B cell (primary cell): ENCODE data around the gene ELF3. TPM values are rescaled to one million over a fixed set of nuclear protein-coding genes. Genes with fewer than 3 reads are reported as not detected.

Experiments used
- ATAC-seq: fragments of 200-7000 bp; cut with Tn5 transposase; one replicate; pipeline ENCODE4 v1.10.0; 2021; ENCODE audit warnings: low read depth, mild to moderate bottlenecking, moderate number of reproducible peaks, moderate library complexity
- CTCF ChIA-PET: fragments of 350-600 bp; sonication (Branson Sonifier 250); formaldehyde crosslinking; loops from one replicate; lab custom pipeline; 2021; ENCODE audit warnings: antibody characterized with exemption, inconsistent platforms; lab: Charles Lee
- POLR2A ChIA-PET: fragments of 350-600 bp; sonication (Branson Sonifier 250); formaldehyde crosslinking; loops from one replicate; lab custom pipeline; 2021; ENCODE audit warnings: antibody characterized with exemption; lab: Charles Lee
- DNase-seq: peaks from one replicate; pipeline ENCODE4 v3.0.0; 2013
- H2AFZ ChIP-seq: 2 replicates; pipeline ENCODE4 v1.6.1; 2012; ENCODE audit warnings: mild to moderate bottlenecking, low read depth, low read length; ENCODE audit not compliant: insufficient read depth, poor library complexity, severe bottlenecking
- H3K27ac ChIP-seq, 2 donors: 1 replicate in 1 of 2; 2 replicates in 1 of 2; pipeline ENCODE4 v1.5.1; 2012 to 2013; ENCODE audit warnings: low read length in 2 of 2, mild to moderate bottlenecking in 2 of 2, moderate library complexity in 1 of 2
- H3K27me3 ChIP-seq, 4 experiments: fragments of 200-600 bp in 1 of 4; sonication (generic) in 1 of 4; replicated peaks in 1 of 4; 1 replicate in 2 of 4; 2 replicates in 2 of 4; pipeline versions ENCODE4 v1.6.1 to v1.7.0; 2013 to 2016; ENCODE audit warnings: low read length in 3 of 4, mild to moderate bottlenecking in 2 of 4, mixed read lengths in 1 of 4, moderate library complexity in 1 of 4; ENCODE audit not compliant: insufficient read depth in 4 of 4, control insufficient read depth in 3 of 4; ENCODE audit errors: control extremely low read depth in 1 of 4
- H3K36me3 ChIP-seq, 2 experiments: replicated peaks in 1 of 2; 1 replicate in 1 of 2; 2 replicates in 1 of 2; pipeline versions ENCODE4 v1.6.1 to v1.7.1; 2013; ENCODE audit warnings: low read length in 1 of 2; ENCODE audit not compliant: insufficient read depth in 2 of 2, control insufficient read depth in 1 of 2; ENCODE audit errors: control extremely low read depth in 1 of 2, extremely low read depth in 1 of 2
- H3K4me1 ChIP-seq, 2 donors: fragments of 200-600 bp in 1 of 2; sonication (generic) in 1 of 2; 1 replicate in 1 of 2; 2 replicates in 1 of 2; pipeline versions ENCODE4 v1.5.1 to v1.6.1; 2013 to 2017; ENCODE audit warnings: low read length in 2 of 2; ENCODE audit not compliant: control insufficient read depth in 2 of 2, insufficient read depth in 2 of 2
- H3K4me2 ChIP-seq: replicated peaks from 2 replicates; pipeline ENCODE3; 2012; ENCODE audit warnings: mild to moderate bottlenecking, low read depth, low read length; ENCODE audit not compliant: poor library complexity, severe bottlenecking
- H3K4me3 ChIP-seq, 5 experiments: fragments of 200-600 bp in 1 of 5; sonication (generic) in 1 of 5; 1 replicate in 3 of 5; 2 replicates in 2 of 5; pipeline versions ENCODE4 v1.5.1 to v1.7.0; 2011 to 2016; ENCODE audit warnings: low read length in 4 of 5, mild to moderate bottlenecking in 4 of 5, low read depth in 2 of 5, control low read depth in 1 of 5, moderate library complexity in 1 of 5; ENCODE audit not compliant: insufficient read depth in 1 of 5; ENCODE audit errors: control extremely low read depth in 1 of 5, extremely low read depth in 1 of 5
- H3K79me2 ChIP-seq: fragments of 200-600 bp; sonication (generic); one replicate; pipeline ENCODE4 v1.6.0; 2016; ENCODE audit warnings: low read length; ENCODE audit not compliant: control insufficient read depth, insufficient read depth
- H3K9ac ChIP-seq: fragments of 200-600 bp; sonication (generic); 2 replicates; pipeline ENCODE4 v1.6.1; 2017; ENCODE audit warnings: mild to moderate bottlenecking, low read length, moderate library complexity
- H3K9me3 ChIP-seq, 3 donors: one replicate each; pipeline versions ENCODE4 v1.6.1 to v1.7.1; 2013; ENCODE audit warnings: low read length in 2 of 3; ENCODE audit not compliant: control insufficient read depth in 2 of 3, insufficient read depth in 1 of 3; ENCODE audit errors: control extremely low read depth in 1 of 3
- H4K20me1 ChIP-seq: 2 replicates; pipeline ENCODE4 v1.6.0; 2012; ENCODE audit warnings: mild to moderate bottlenecking, low read length; ENCODE audit not compliant: insufficient read depth, control insufficient read depth, poor library complexity, severe bottlenecking
- H3K27ac Mint-ChIP-seq: one replicate; pipeline ENCODE4 v1.8.0; 2021; ENCODE audit warnings: mixed read lengths
- H3K27me3 Mint-ChIP-seq: one replicate; pipeline ENCODE4 v1.8.0; 2021; ENCODE audit warnings: mixed read lengths
- H3K4me1 Mint-ChIP-seq: one replicate; pipeline ENCODE4 v1.8.0; 2021; ENCODE audit warnings: mixed read lengths
- H3K4me3 Mint-ChIP-seq: one replicate; pipeline ENCODE4 v1.8.0; 2021; ENCODE audit warnings: mixed read lengths
- H3K9me3 Mint-ChIP-seq: one replicate; pipeline ENCODE4 v1.8.0; 2022; ENCODE audit warnings: mixed read lengths; ENCODE audit not compliant: insufficient read depth
- CTCF ChIP-seq: fragments of 200-600 bp; IDR thresholded peaks from one replicate; pipeline ENCODE4 v1.8.0; 2022; ENCODE audit warnings: antibody characterized with exemption, mild to moderate bottlenecking
- EZH2 ChIP-seq: IDR thresholded peaks from 2 replicates; pipeline ENCODE4 v1.6.1; 2012; ENCODE audit warnings: borderline replicate concordance, low read depth, mild to moderate bottlenecking, moderate library complexity, low read length; ENCODE audit not compliant: insufficient read depth, poor library complexity, severe bottlenecking
- WGBS: methylation state at CpG from one replicate; pipeline ENCODE4 v1.1.5; 2013; ENCODE audit warnings: missing lambda C conversion rate; ENCODE audit not compliant: insufficient coverage; 5-methylcytosine and 5-hydroxymethylcytosine counted together
- intact Hi-C: fragments of 100-400 bp; cut with micrococcal nuclease; formaldehyde crosslinking; loops from one replicate; pipeline ENCODE4 v1.10.0; 2022
- polyA plus RNA-seq: library from polyadenylated mRNA; depleted of rRNA; stranded (reverse); fragments of >200 nt; gene quantifications from 2 replicates; pipeline ENCODE4 v1.2.3, GENCODE V29; 2012
- total RNA-seq, 2 donors: library from RNA; stranded (reverse); fragments of 120-200 nt in 1 of 2; gene quantifications; 1 replicate in 1 of 2; 2 replicates in 1 of 2; pipeline versions ENCODE4 v1.2.3 to v1.2.4, GENCODE V29; 2013 to 2022

The ELF3 gene
- total and polyA plus RNA-seq, 2 donors (not counting 1 experiment from before 2014, with no cell fraction given): 1.6 to 4.0 TPM

DNA sequence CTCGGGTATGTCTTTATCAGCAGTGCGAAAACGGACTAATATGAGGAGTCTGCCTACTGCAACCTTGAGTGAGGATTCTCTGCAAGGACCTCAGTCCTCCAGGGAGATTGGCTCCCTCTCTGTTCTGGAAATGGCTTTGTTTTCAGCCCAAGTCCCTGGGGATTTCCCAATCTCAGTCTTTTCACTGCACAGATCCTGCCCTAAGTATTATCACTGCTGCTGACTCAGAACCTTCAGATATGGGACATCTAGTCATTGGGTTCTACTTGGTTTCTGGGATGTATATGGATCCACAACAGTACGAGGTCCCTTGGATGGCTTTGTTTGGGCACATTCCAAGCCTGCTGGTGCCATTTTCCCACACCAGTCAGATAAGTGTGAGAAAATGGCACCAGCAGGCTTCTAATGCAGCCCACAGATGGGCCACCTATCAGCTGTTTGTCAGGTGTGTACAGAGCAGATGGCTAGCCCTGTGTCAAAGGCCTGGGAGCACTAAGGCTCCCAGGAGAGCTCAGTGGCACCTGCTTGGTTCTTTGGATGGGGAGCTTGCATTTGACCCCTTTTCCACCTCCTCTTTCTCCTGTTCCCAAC lies 27.4 kb downstream of the ELF3 start:
- WGBS: 93% methylated on average over 4 of the region's 4 CpGs
- Histone ChIP-seq H3K4me3 (no peak overlapping the region), H3K9ac (no peak overlapping the region), H3K27me3 (no peaks in the 10 kb centered on the region), H3K4me1 (no peaks in the 10 kb centered on the region), H4K20me1 (no peaks in the 10 kb centered on the region), H2AFZ (no peak overlapping the region), H3K27ac (no peak overlapping the region), H3K36me3 (no peaks in the 10 kb centered on the region), H3K4me2 (no peak overlapping the region), H3K79me2 (no peaks in the 10 kb centered on the region), H3K9me3 (no peaks in the 10 kb centered on the region)
- peaks cover 8% of the 10 kb centered on the region for H3K27me3 Mint-ChIP-seq
- ATAC-seq (no peak), DNase-seq (no peak)
- TF ChIP-seq CTCF (no peak), EZH2 (no peak)
- intact Hi-C loops: no loop called here
- ChIA-PET POLR2A (no interaction called here), CTCF (no interaction called here)
- no peaks in the 10 kb centered on the region for H3K9me3 Mint-ChIP-seq
- H3K27ac Mint-ChIP-seq: no peak overlapping the region
- H3K4me3 Mint-ChIP-seq: no peak overlapping the region
- H3K4me1 Mint-ChIP-seq: no peaks in the 10 kb centered on the region

GRCh38 chr1:202038688-202039346 lies 28.4 kb downstream of the ELF3 start:
- H3K4me1 Mint-ChIP-seq: no peaks in the 10 kb centered on the region
- no peaks in the 10 kb centered on the region for H3K9me3 ChIP-seq
- no peak for ATAC-seq
- H3K9ac ChIP-seq: no peak overlapping the region
- ChIA-PET POLR2A (no interaction called here), CTCF (no interaction called here)
- intact Hi-C loops: no loop called here
- no peak overlapping the region for H3K27ac Mint-ChIP-seq
- no peaks in the 10 kb centered on the region for H3K9me3 Mint-ChIP-seq
- no peak overlapping the region for H3K27ac ChIP-seq
- DNase-seq: no peak
- no peaks in the 10 kb centered on the region for H4K20me1 ChIP-seq
- H3K4me1 ChIP-seq: no peaks in the 10 kb centered on the region
- no peak overlapping the region for H3K4me2 ChIP-seq
- H3K4me3 Mint-ChIP-seq: no peak overlapping the region
- H3K27me3 ChIP-seq: no peaks in the 10 kb centered on the region
- no peak overlapping the region for H3K4me3 ChIP-seq
- H3K27me3 Mint-ChIP-seq: peaks cover 7% of the 10 kb centered on the region
- TF ChIP-seq CTCF: no peak
- TF ChIP-seq EZH2: no peak
- no peaks in the 10 kb centered on the region for H3K79me2 ChIP-seq
- H2AFZ ChIP-seq: no peak overlapping the region
- no peaks in the 10 kb centered on the region for H3K36me3 ChIP-seq
- 88% methylated on average over 1 of the region's 2 CpGs for WGBS
